ENCODE data around the gene SPRED2. TPM values are rescaled to one million over a fixed set of nuclear protein-coding genes. Genes with fewer than 3 reads are reported as not detected.

Gene SPRED2
- total and polyA plus RNA-seq, 2 of the 8 experiments (the other 6 are each of a cell fraction or from before 2014, with no cell fraction given) = 15.3 to 22.5 TPM

GRCh38 chr2:65464604-65465003 lies 32.2 kb upstream of the SPRED2 start:
- POLR2A ChIA-PET (ENCODE audit: partially characterized antibody) = no interaction called here
- WGBS, 2 experiments (ENCODE audit: extremely low coverage in 1 of 2, insufficient coverage in 1 of 2, insufficient read length in 1 of 2, insufficient replicate concordance in 2 of 2, low coverage in 1 of 2, low lambda C conversion rate in 2 of 2, missing lambda C conversion rate in 1 of 2) = 79% methylated on average over 3 of the region's 3 CpGs; no CpG with 5 or more reads in 1 of the 2 experiments
- no peak for TF ChIP-seq EZH2 (IDR thresholded peaks at IDR 0.05; ENCODE audit: low read depth, low read length, severe bottlenecking)
- TF ChIP-seq MAFK (IDR thresholded peaks at IDR 0.05; ENCODE audit: low read depth, low read length) = no peak
- TF ChIP-seq POLR2AphosphoS5 (IDR thresholded peaks at IDR 0.05; ENCODE audit: low read depth, low read length) = no peak
- TF ChIP-seq TAF1 (IDR thresholded peaks at IDR 0.05; ENCODE audit: low read depth, low read length) = no peak
- no peak for TF ChIP-seq TAF7 (optimal IDR thresholded peaks at IDR 0.05; ENCODE audit: borderline replicate concordance, low read depth, low read length)
- TF ChIP-seq, protein P1, sequence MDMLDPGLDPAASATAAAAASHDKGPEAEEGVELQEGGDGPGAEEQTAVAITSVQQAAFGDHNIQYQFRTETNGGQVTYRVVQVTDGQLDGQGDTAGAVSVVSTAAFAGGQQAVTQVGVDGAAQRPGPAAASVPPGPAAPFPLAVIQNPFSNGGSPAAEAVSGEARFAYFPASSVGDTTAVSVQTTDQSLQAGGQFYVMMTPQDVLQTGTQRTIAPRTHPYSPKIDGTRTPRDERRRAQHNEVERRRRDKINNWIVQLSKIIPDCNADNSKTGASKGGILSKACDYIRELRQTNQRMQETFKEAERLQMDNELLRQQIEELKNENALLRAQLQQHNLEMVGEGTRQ (IDR thresholded peaks at IDR 0.05; ENCODE audit: low read length) = no peak
- TF ChIP-seq CBX8 (IDR thresholded peaks at IDR 0.05; ENCODE audit: borderline replicate concordance, low read depth, low read length) = no peak
- TF ChIP-seq ATF2 (IDR thresholded peaks at IDR 0.05; ENCODE audit: low read length) = no peak
- no peak for TF ChIP-seq BACH1 (IDR thresholded peaks at IDR 0.05; ENCODE audit: low read length)
- TF ChIP-seq KDM5A (IDR thresholded peaks at IDR 0.05; ENCODE audit: low read length) = no peak
- no peak for TF ChIP-seq GTF2F1 (IDR thresholded peaks at IDR 0.05; ENCODE audit: borderline replicate concordance, low read depth, low read length)
- TF ChIP-seq TEAD4 (IDR thresholded peaks at IDR 0.05; ENCODE audit: low read depth, low read length) = no peak
- TF ChIP-seq RFX5 (IDR thresholded peaks at IDR 0.05; ENCODE audit: borderline replicate concordance, low read depth, low read length) = no peak

More at GRCh38 chr2:65464604-65465003, 32.2 kb upstream of the SPRED2 start:
- no peak overlapping the region for H3K27ac ChIP-seq (ENCODE audit: low read depth, low read length)
- no peaks in the 10 kb centered on the region for H3K23me2 ChIP-seq (ENCODE audit: low read depth, low read length)
- no peak overlapping the region for H4K91ac ChIP-seq (replicated peaks; ENCODE audit: insufficient read length, low read length)
- no peak overlapping the region for H4K8ac ChIP-seq (ENCODE audit: extremely low read depth, insufficient read depth, low read length)
- H2BK15ac ChIP-seq (ENCODE audit: low read length) = no peak overlapping the region
- DNase-seq (ENCODE audit: low read depth in 1 of 2, low spot score in 2 of 2) (no peak), FAIRE-seq (no peak)
- no peaks in the 10 kb centered on the region for H3K4me1 ChIP-seq (replicated peaks in 1 of 4; ENCODE audit: control insufficient read depth in 3 of 4, insufficient read depth in 4 of 4, low read length in 3 of 4)
- H3K14ac ChIP-seq (ENCODE audit: insufficient read length) = no peak overlapping the region
- H3K36me3 ChIP-seq (ENCODE audit: control insufficient read depth in 2 of 4, insufficient read depth in 4 of 4, low read length in 3 of 4) = no peaks in the 10 kb centered on the region
- no peaks in the 10 kb centered on the region for H3K9me3 ChIP-seq (ENCODE audit: insufficient read depth in 2 of 2, low read depth in 1 of 2, low read length in 1 of 2)
- no peak overlapping the region for H2BK5ac ChIP-seq (ENCODE audit: low read depth, low read length)
- H3K56ac ChIP-seq (replicated peaks; ENCODE audit: insufficient read length, low read depth, low read length) = no peak overlapping the region
- H3K79me1 ChIP-seq (ENCODE audit: low read depth, low read length) = no peaks in the 10 kb centered on the region
- no peak overlapping the region for H2BK20ac ChIP-seq (ENCODE audit: low read length)
- no peak overlapping the region for H3K18ac ChIP-seq (ENCODE audit: extremely low read depth, low read length)
- no peak overlapping the region for H3K4me2 ChIP-seq (ENCODE audit: insufficient read depth in 1 of 2, low read depth in 2 of 2, low read length in 2 of 2)
- CTCF ChIA-PET (ENCODE audit: partially characterized antibody) = no interaction called here
- no peak overlapping the region for H2AK5ac ChIP-seq (ENCODE audit: low read depth, low read length)
- H3K4ac ChIP-seq (replicated peaks; ENCODE audit: insufficient read length, low read depth, low read length) = no peak overlapping the region
- H3K27me3 ChIP-seq (replicated peaks in 1 of 4; ENCODE audit: control insufficient read depth in 3 of 4, extremely low read depth in 1 of 4, insufficient read depth in 3 of 4, low read length in 3 of 4) = no peaks in the 10 kb centered on the region
- H4K5ac ChIP-seq (ENCODE audit: insufficient read length, low read depth, low read length) = no peak overlapping the region
- H2BK120ac ChIP-seq (replicated peaks; ENCODE audit: low read depth, low read length) = no peak overlapping the region
- no peak overlapping the region for H3K9ac ChIP-seq (replicated peaks in 1 of 4; ENCODE audit: extremely low read depth in 1 of 4, low read depth in 3 of 4, low read length in 3 of 4)
- no peak overlapping the region for H3K4me3 ChIP-seq (ENCODE audit: extremely low read depth in 1 of 4, insufficient read depth in 2 of 4, low read depth in 3 of 4, low read length in 4 of 4)
- no peak overlapping the region for H2AFZ ChIP-seq (ENCODE audit: low read length)
- H2BK12ac ChIP-seq (ENCODE audit: low read depth, low read length) = no peak overlapping the region
- no peaks in the 10 kb centered on the region for H4K20me1 ChIP-seq (replicated peaks in 1 of 2; ENCODE audit: control insufficient read depth in 1 of 2, insufficient read depth in 2 of 2, low read length in 2 of 2)
- no peak overlapping the region for H3K23ac ChIP-seq (ENCODE audit: insufficient read length)
- H3K79me2 ChIP-seq (ENCODE audit: control insufficient read depth in 1 of 2, insufficient read depth in 2 of 2, low read length in 2 of 2) = no peaks in the 10 kb centered on the region

Measured in H1 (cell line).